GM21529 (cell line): ENCODE measurements around the gene MTAP.

Experiments
- ATAC-seq: cut with Tn5 transposase; IDR thresholded peaks from one replicate; pipeline ENCODE4 v1.9.1; 2021; ENCODE audit not compliant: unreplicated experiment

MTAP gene

GRCh38 chr9:21802418-21803000 is at the start of gene MTAP:
Gene MTAP, plus strand, starts transcription at chr9:21802636. Its CDS starts 113 bp downstream, at chr9:21802749.
- ATAC-seq = peak; percentile 88

- no peak for ATAC-seq
Observed at GRCh38 chr9:21753523-21753922, 48.9 kb upstream of the MTAP start.

GRCh38 chr9:21754741-21755140 is 47.7 kb upstream of the MTAP start:
- ATAC-seq = no peak

- ATAC-seq = no peak
Observed at GRCh38 chr9:21758540-21758939, 43.9 kb upstream of the MTAP start.

GRCh38 chr9:21761309-21761901 is 41.0 kb upstream of the MTAP start:
- peak; percentile 98 for ATAC-seq

- no peak for ATAC-seq
Observed at GRCh38 chr9:21762064-21762463, 40.4 kb upstream of the MTAP start.

GRCh38 chr9:21764846-21765245 is 37.6 kb upstream of the MTAP start:
- no peak for ATAC-seq

- no peak for ATAC-seq
Observed at GRCh38 chr9:21766096-21766495, 36.3 kb upstream of the MTAP start.

GRCh38 chr9:21770871-21771560 is 31.4 kb upstream of the MTAP start:
- ATAC-seq = no peak

GRCh38 chr9:21777701-21778100 is 24.7 kb upstream of the MTAP start:
- no peak for ATAC-seq

- no peak for ATAC-seq
Observed at GRCh38 chr9:21778304-21778703, 24.1 kb upstream of the MTAP start.

GRCh38 chr9:21779397-21779796 is 23.0 kb upstream of the MTAP start:
- no peak for ATAC-seq

- ATAC-seq = no peak
Observed at GRCh38 chr9:21781656-21782055, 20.8 kb upstream of the MTAP start.

GRCh38 chr9:21782205-21782604 is 20.2 kb upstream of the MTAP start:
- ATAC-seq = no peak

GRCh38 chr9:21788752-21789151 is 13.7 kb upstream of the MTAP start:
- ATAC-seq = no peak

- peak; percentile 98 for ATAC-seq
Observed at GRCh38 chr9:21789541-21790037, 12.8 kb upstream of the MTAP start.

GRCh38 chr9:21795483-21795882 is 7.0 kb upstream of the MTAP start:
- no peak for ATAC-seq

- ATAC-seq = no peak
Observed at GRCh38 chr9:21796768-21797167, 5.7 kb upstream of the MTAP start.

GRCh38 chr9:21800931-21801682 is 1.3 kb upstream of the MTAP start:
- no peak for ATAC-seq

- ATAC-seq = peak; percentile 18
Observed at GRCh38 chr9:21801683-21802417, 586 bp upstream of the MTAP start.

- ATAC-seq = no peak
Observed at GRCh38 chr9:21803649-21804048, 1.2 kb downstream of the MTAP start.
